OCI-LY7 (cell line): Measurements from ENCODE around the gene MED26. TPM values are rescaled to one million over a fixed set of nuclear protein-coding genes. Genes with fewer than 3 reads are reported as not detected.

ENCODE experiments used
- BruUV-seq: library from RNA; stranded (reverse); fragments of 400-500 nt; replicated peaks from 2 replicates; lab custom pipeline; 2021; lab: Mats Ljungman, UMichigan
- CTCF ChIA-PET: fragments of 300-600 bp; sonication (Branson Sonifier 250); formaldehyde crosslinking; loops from one replicate; lab custom pipeline; 2022; ENCODE audit warnings: antibody characterized with exemption; ENCODE audit not compliant: unreplicated experiment; lab: Charles Lee
- POLR2A ChIA-PET: fragments of 300-600 bp; sonication (Branson Sonifier 250); formaldehyde crosslinking; loops from one replicate; lab custom pipeline; 2022; ENCODE audit warnings: antibody characterized with exemption; lab: Charles Lee
- DNase-seq: peaks from one replicate; pipeline ENCODE4 v3.0.0-alpha.2; 2015; ENCODE audit warnings: low spot score
- H2AFZ ChIP-seq: fragments of 200-600 bp; sonication (generic), shearing (Covaris generic); 2 replicates; pipeline ENCODE4 v1.6.1; 2014; ENCODE audit warnings: mild to moderate bottlenecking, antibody characterized with exemption, low read length, moderate library complexity
- H3K27ac ChIP-seq: fragments of 200-600 bp; sonication (generic); 2 replicates; pipeline ENCODE4 v1.5.1; 2014; ENCODE audit warnings: mixed run types, low read depth, mild to moderate bottlenecking, moderate library complexity, low read length, inconsistent platforms; ENCODE audit not compliant: poor library complexity, severe bottlenecking
- H3K36me3 ChIP-seq: fragments of 200-600 bp; sonication (generic); 2 replicates; pipeline ENCODE4 v1.6.1; 2014; ENCODE audit warnings: mild to moderate bottlenecking, antibody characterized with exemption, low read length, moderate library complexity, mixed read lengths; ENCODE audit not compliant: insufficient read depth
- H3K4me1 ChIP-seq: fragments of 200-600 bp; sonication (generic); 2 replicates; pipeline ENCODE4 v1.5.1; 2014; ENCODE audit warnings: mild to moderate bottlenecking, low read length; ENCODE audit not compliant: insufficient read depth, poor library complexity, severe bottlenecking
- H3K4me2 ChIP-seq: fragments of 200-600 bp; sonication (generic); 2 replicates; pipeline ENCODE4 v1.6.1; 2014; ENCODE audit warnings: mild to moderate bottlenecking, low read length
- H3K4me3 ChIP-seq: fragments of 200-600 bp; sonication (generic); 2 replicates; pipeline ENCODE4 v1.5.1; 2014; ENCODE audit warnings: mild to moderate bottlenecking, low read depth, low read length; ENCODE audit not compliant: poor library complexity, severe bottlenecking
- H3K79me2 ChIP-seq: fragments of 200-600 bp; sonication (generic); 2 replicates; pipeline ENCODE4 v1.6.1; 2016; ENCODE audit warnings: low read depth, mild to moderate bottlenecking, low read length, moderate library complexity, mixed read lengths; ENCODE audit not compliant: insufficient read depth
- H3K9me2 ChIP-seq: fragments of 200-600 bp; sonication (generic); 2 replicates; pipeline ENCODE4 v1.6.1; 2016; ENCODE audit warnings: mild to moderate bottlenecking, low read length, mixed read lengths; ENCODE audit not compliant: insufficient read depth
- H3K9me3 ChIP-seq: fragments of 200-600 bp; sonication (generic); 2 replicates; pipeline ENCODE4 v1.6.1; 2014; ENCODE audit warnings: mild to moderate bottlenecking, mixed run types, low read length, mixed read lengths
- H4K20me1 ChIP-seq: fragments of 200-600 bp; sonication (generic); 2 replicates; pipeline ENCODE4 v1.6.1; 2014; ENCODE audit warnings: mild to moderate bottlenecking, antibody characterized with exemption, low read length, moderate library complexity, mixed read lengths; ENCODE audit not compliant: insufficient read depth
- EZH2phosphoT487 ChIP-seq: fragments of 200-600 bp; sonication (generic); IDR thresholded peaks from 2 replicates; pipeline ENCODE4 v1.6.1; 2018; ENCODE audit warnings: low read depth, borderline replicate concordance, mild to moderate bottlenecking, mixed run types, antibody characterized with exemption, low read length, moderate library complexity, mixed read lengths
- intact Hi-C: fragments of 100-400 bp; cut with micrococcal nuclease; formaldehyde crosslinking; loops from one replicate; pipeline ENCODE4 v1.10.0; 2022; ENCODE audit not compliant: unreplicated experiment
- total RNA-seq, 2 experiments: library from RNA; depleted of rRNA in 1 of 2; stranded (reverse); fragments of >200 nt in 1 of 2; shearing (Covaris generic) in 1 of 2; gene quantifications; 2 replicates each; pipeline ENCODE4 v1.2.3, GENCODE V29; 2014 to 2022
- TF ChIP-seq, protein P1 (sequence below): fragments of 200-600 bp; sonication (generic); conservative IDR thresholded peaks from 2 replicates; pipeline ENCODE4 v1.5.1; 2014; ENCODE audit warnings: mild to moderate bottlenecking, antibody characterized with exemption, low read length, moderate library complexity, mixed read lengths

The MED26 gene
- total RNA-seq, 2 experiments from 2014 or later: 19.4 to 26.8 TPM

- TF ChIP-seq, protein P1, sequence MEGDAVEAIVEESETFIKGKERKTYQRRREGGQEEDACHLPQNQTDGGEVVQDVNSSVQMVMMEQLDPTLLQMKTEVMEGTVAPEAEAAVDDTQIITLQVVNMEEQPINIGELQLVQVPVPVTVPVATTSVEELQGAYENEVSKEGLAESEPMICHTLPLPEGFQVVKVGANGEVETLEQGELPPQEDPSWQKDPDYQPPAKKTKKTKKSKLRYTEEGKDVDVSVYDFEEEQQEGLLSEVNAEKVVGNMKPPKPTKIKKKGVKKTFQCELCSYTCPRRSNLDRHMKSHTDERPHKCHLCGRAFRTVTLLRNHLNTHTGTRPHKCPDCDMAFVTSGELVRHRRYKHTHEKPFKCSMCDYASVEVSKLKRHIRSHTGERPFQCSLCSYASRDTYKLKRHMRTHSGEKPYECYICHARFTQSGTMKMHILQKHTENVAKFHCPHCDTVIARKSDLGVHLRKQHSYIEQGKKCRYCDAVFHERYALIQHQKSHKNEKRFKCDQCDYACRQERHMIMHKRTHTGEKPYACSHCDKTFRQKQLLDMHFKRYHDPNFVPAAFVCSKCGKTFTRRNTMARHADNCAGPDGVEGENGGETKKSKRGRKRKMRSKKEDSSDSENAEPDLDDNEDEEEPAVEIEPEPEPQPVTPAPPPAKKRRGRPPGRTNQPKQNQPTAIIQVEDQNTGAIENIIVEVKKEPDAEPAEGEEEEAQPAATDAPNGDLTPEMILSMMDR: no peak
- TF ChIP-seq EZH2phosphoT487: no peak
- intact Hi-C loops: loop anchor here (2.0 to 5.0 kb wide), 4 partner anchors 44 to 509 kb away; partner anchors contain the start of genes CHERP, SMIM7, TMEM38A and TPM4
- Histone ChIP-seq H3K9me2 (no peaks in the 10 kb centered on the region), H3K4me1 (peaks cover 100% of the 10 kb centered on the region), H3K4me3 (peak overlapping the region; percentile 73), H2AFZ (no peak overlapping the region), H4K20me1 (0 out of 2 replicates have a peak, but pooled peaks cover 8% of the 10 kb centered on the region), H3K9me3 (no peaks in the 10 kb centered on the region), H3K36me3 (peaks cover 14% of the 10 kb centered on the region; the same call in 1 of the 2 replicates), H3K4me2 (peak overlapping the region; percentile 97), H3K79me2 (peaks cover 91% of the 10 kb centered on the region), H3K27ac (peak overlapping the region; percentile 97)
- ChIA-PET POLR2A (interaction anchor here (0.5 to 3.0 kb wide), 13 partner anchors 13 to 1901 kb away, joined by 3 to 18 read pairs (median 3); no protein-coding TSS in a partner anchor), CTCF (no interaction called here)
- BruUV-seq: no TSS peak
- peak; percentile 54 for DNase-seq
Observed at GRCh38 chr19:16586477-16586871, 41.5 kb downstream of the MED26 start.

DNA sequence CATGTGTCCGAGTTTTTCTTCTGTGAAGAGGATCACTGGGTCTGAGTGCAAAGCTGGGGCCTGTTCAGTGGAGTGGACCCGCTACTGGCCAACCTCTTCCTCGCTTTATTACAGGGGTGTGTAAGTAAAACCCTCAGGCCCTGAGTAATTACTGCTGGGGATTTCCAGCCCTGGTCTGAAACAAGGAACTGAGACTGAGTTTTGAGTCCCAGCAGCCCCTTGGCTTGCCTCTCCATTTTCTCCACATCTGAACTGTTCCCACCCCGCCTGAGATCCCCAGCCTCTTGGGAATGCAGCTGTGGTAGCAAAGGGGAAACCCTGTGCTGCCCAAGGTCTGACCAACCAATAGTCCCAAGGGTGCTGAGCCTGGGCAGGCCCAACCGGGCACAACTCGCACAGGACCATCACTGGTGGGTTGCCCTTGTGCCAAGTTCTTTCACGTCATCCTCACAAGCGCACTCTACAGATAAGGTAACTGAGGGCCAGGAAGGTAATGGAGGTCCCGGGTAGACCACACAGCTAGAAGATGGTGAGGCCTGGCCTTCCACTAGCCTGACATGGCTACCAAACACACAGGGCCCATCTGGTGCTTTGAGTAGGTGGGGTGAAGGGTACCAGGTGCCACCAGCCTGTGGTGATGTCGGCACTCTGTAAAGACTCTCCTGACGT is 42.1 kb downstream of the MED26 start:
- intact Hi-C loops: loop anchor here (2.0 to 5.0 kb wide), 4 partner anchors 44 to 509 kb away; partner anchors contain the start of genes CHERP, SMIM7, TMEM38A and TPM4
- no peak for TF ChIP-seq EZH2phosphoT487
- TF ChIP-seq, protein P1: no peak
- peak overlapping the region; percentile 73 for H3K4me3 ChIP-seq
- peak; percentile 85 for DNase-seq
- H3K9me2 ChIP-seq: no peaks in the 10 kb centered on the region
- H2AFZ ChIP-seq: no peak overlapping the region
- H4K20me1 ChIP-seq: 0 out of 2 replicates have a peak, but pooled peaks cover 5% of the 10 kb centered on the region
- ChIA-PET POLR2A (interaction anchor here (0.8 to 3.0 kb wide), 6 partner anchors 12 to 39 kb away, joined by 3 to 18 read pairs (median 3); no protein-coding TSS in a partner anchor), CTCF (interaction anchor here (0.5 to 0.6 kb wide), 2 partner anchors 11 to 43 kb away, joined by 3 to 4 read pairs; no protein-coding TSS in a partner anchor)
- H3K79me2 ChIP-seq: peaks cover 91% of the 10 kb centered on the region
- peaks cover 97% of the 10 kb centered on the region for H3K4me1 ChIP-seq
- H3K36me3 ChIP-seq: peaks cover 19% of the 10 kb centered on the region; the same call in 1 of the 2 replicates
- peak overlapping the region; percentile 97 for H3K4me2 ChIP-seq
- BruUV-seq: no TSS peak
- peak overlapping the region; percentile 97 for H3K27ac ChIP-seq
- no peaks in the 10 kb centered on the region for H3K9me3 ChIP-seq
